PC-9 (cell line): ENCODE measurements around the gene PXDN.

Experiments used
- CTCF ChIP-seq: fragments of 200-600 bp; sonication (generic); conservative IDR thresholded peaks from 2 replicates; pipeline ENCODE4 v1.6.1; 2017; ENCODE audit warnings: mixed run types, antibody characterized with exemption, mild to moderate bottlenecking, moderate library complexity
- EZH2 ChIP-seq: fragments of 200-600 bp; sonication (generic); IDR thresholded peaks from 2 replicates; pipeline ENCODE4 v1.8.0; 2017; ENCODE audit warnings: antibody characterized with exemption, low read depth

GRCh38 chr2:1586251-1586922 lies 157.9 kb downstream of the PXDN start:
- TF ChIP-seq CTCF (no peak), EZH2 (no peak)
